ENCODE results near the gene WNK2. TPM values are rescaled to one million over a fixed set of nuclear protein-coding genes. Genes with fewer than 3 reads are reported as not detected.
"Not testable (repeated sequence)": the region's sequence is repeated elsewhere in the genome, so short reads cannot be mapped to it uniquely, and the experiment has no call there.

The WNK2 gene
- 37.2 TPM for total RNA-seq

- DNase-seq (ENCODE audit: low spot score): no peak
These were observed at the start of gene WNK2 for GRCh38 chr9:93183663-93184431. Gene WNK2, plus strand, starts transcription at chr9:93184139. Its CDS starts 791 bp downstream, at chr9:93184930.

- no peak for DNase-seq (ENCODE audit: low spot score)
These were observed 49.0 kb upstream of the WNK2 start for GRCh38 chr9:93134740-93135444.

GRCh38 chr9:93136011-93136440 lies 47.9 kb upstream of the WNK2 start:
- DNase-seq (ENCODE audit: low spot score): no peak

DNA sequence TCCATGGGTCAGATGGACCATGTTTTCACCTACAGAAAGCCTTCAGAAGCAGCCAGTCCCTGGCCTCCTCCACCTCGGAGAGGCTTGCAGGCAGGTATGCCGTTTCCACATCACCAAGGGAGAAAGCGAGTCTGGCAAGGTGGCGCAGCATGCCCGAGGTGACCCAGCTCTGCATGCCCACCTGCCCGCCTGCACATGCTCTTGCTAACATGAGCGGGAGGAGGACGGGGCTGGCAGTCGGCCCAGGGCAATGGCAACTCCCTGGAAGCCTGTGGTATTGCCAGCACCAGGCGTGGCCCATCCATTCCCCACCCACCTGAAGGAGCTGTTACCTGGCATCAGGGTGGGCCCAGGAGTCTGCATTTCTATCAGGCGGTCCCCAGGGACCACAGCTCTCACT lies 46.6 kb upstream of the WNK2 start:
- no peak for DNase-seq (ENCODE audit: low spot score)

DNA sequence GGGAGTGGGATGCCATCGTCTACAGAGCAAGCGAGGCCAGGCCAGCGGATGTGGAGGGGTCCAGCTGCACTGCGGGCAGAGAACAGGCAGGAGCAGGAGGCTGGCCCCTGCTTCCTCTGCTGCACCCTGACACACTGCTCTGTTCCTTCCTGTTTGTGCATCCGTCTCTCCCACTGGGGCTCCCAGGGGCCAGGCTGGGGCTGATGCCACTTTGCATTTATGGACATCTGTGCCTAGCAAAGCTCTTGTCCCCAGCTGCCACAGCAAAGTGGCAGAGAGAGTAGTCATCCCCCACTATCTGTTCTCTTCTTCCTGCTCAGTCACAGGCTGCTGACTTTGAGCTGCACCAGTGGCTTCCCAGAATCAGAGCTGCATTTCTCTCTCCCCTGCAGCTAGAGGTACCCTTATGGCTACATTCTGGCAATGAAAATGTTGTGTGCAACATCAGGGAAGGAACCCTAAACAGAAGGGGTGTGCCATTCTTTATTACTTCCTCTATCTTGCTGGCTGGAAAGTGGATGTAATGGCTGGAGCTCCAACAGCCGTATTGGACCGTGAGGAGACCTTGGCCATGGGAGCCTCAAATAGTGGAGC lies 45.7 kb upstream of the WNK2 start:
- DNase-seq (ENCODE audit: low spot score): no peak

DNA sequence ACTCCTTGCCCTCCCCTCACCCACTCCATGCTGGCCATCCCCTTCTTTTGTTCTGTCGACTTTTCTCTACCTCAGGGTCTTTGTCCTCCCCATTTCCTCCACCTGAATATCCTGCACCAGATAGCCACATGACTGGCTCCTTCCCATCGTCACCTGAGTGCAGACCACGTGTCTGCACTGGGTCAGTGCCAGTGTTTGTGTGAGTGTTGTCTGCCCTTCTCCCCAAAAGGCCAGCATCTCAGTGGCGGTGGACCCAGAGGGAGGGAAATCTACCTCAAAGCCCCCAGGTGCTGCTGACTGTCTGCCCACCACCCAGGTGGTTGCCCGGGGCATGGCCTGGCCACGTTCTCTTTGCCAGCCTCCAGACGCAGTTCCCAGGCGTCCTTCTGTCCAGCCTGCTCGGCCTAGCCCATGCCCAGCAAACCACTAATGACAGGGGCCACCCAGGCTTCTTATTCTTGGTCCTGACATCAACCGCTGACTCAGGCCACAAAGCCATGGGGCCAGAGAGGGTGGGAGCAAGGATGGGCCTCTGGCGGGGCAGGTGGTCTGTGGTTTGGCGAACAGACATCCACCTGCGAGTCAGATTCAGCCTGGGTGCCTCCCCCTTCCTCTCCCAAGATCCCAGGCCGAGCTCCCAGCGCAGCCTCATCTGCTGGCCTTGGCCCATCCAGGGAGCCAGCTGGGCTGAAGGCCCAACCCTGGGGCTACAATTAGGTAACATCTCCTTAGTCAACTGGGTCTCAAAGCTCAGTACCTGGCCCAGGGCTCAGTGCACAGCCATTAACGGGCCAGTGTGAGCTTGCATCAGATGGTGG lies 44.4 kb upstream of the WNK2 start:
- DNase-seq (ENCODE audit: low spot score): no peak

GRCh38 chr9:93141771-93142483 lies 42.0 kb upstream of the WNK2 start:
- no peak for DNase-seq (ENCODE audit: low spot score)

DNA sequence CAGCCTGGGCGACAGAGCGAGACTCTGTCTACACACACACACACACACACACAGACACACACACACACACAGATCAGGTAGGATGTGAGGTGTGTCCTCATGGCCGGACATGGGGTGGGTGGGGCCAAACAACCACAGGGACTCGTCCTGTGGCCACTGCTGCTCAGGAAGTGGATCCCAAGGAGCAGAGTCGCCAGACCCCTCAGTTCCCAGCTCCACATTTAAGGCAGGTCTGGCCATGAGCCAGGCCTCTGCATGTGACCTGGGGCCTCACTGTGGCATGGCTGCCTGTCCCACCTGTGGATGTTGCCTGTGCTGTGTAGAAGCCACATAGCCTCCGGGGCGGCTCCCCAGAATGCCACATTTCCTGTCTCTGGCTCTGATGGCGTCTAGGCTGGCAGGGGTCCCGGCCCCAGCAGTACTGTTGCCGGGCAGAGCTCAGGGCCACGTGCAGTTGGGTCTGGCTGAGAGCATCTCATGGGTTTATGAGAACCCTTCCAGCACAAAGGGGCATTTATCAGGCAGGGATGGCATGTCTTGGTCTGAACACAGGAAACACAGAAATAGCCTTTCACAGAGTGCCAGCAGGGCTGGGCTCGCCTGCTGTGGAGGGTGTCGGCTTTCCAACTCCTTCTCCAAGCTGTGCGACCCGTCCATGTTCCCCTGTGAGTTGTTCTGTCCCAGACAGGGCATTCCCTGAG lies 40.0 kb upstream of the WNK2 start:
- DNase-seq (ENCODE audit: low spot score): no peak

DNA sequence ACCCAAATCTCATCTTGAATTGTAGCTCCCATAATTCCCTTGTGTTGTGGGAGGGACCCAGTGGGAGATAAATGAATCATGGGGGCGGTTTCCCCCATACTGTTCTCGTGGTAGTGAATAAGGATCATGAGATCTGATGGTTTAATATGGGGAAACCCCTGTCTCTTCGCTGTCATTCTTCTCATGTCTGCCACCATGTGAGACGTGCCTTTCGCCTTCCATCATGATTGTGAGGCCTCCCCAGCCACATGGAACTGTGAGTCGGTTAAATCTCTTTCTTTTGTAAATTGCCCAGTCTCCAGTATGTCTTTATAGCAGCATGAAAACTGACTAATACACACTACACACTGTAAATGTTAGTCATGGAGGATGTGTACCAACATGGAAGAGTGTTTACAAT lies 37.2 kb upstream of the WNK2 start:
- not testable (repeated sequence) for DNase-seq (ENCODE audit: low spot score)

- DNase-seq (ENCODE audit: low spot score): no peak
These were observed 36.3 kb upstream of the WNK2 start for GRCh38 chr9:93147632-93148031.

DNA sequence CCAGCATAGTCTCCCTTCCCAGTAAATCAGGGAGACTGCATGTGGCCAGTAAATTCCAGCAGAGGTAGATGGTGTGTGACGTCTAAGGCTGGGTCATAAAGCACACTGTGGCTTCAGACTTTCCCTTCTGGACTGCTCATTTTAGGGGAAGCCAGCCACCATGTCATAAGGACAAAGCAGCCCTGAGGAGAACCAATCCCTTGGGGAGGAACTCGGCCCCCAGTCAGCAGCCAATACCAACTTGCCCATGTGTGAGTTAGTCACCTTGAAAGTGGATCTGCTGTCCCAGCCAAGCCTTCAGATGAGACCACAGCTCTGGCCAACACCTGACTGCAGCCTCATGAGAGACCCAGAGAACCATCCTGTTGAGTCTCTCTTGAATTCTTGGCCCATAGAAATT lies 35.2 kb upstream of the WNK2 start:
- no peak for DNase-seq (ENCODE audit: low spot score)

- no peak for DNase-seq (ENCODE audit: low spot score)
These were observed 34.6 kb upstream of the WNK2 start for GRCh38 chr9:93149361-93149760.

DNA sequence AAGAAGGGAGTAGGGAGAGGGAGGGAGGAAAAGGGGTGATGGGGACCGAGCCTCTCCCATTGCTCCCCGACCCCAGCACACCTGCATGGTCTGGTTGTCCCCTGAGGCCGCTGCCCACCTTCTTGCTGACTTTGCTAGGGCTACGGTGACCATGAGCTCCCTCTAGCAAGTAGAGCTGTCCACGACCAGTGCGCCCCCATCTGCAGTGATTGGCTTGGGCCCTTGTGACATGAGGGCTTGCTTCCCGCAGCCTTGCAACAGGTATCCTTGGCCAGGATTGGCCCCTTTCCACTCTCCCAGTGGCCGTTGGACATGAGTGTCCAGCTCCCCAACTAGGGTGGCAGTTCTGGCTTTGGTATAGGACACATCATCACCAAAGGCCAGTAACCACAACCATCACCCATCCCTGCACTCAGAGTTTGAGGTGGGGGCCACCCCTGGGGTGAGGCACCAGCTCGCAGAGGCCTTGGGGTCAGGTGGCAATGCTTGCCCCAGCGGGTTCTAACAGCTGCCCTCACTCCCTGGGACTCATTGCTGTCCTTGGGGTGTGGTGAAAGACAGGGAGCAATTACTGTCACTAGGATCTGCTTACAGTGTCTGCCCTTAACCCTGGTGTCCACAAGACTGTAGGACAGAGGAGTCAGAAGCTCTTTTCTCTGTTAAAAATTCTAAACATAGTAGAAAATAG lies 32.7 kb upstream of the WNK2 start:
- DNase-seq (ENCODE audit: low spot score): no peak

GRCh38 chr9:93154293-93154903 lies 29.5 kb upstream of the WNK2 start:
- DNase-seq (ENCODE audit: low spot score): no peak

DNA sequence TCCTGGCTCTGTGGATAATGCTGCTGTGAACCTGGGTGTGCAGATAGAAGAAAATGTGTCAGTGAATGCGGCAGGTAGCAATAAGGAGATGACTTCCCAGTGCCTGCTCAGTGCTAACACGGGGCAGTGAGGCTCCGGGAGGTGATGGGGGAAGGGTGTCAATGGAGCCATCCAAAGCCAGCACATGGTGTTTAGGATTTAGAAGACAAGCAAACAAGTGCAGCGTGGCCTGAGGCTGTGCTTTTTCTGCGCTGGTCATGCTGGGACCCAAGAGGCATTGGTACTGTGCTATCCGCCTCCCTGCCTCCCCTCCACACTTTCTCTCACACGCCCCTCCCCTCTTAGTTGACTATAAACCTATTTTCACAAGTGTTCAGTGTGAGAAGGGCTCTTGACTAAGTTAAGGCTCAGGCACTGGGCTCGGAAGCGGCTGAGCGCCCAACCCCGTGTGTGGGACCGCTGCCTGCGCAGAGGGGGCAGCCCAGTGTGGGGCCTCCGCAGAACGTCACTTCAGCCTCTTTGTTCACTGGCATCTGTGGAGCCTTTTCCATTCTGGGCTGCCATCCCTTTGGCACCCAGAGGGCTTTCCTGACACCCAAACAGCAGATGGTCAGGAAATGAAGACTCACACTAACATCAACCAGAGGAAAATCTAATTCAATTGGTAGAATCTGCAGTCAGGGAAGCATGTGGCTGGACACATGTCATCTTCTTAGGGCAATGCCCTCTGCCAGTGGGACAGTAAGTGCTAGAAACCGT lies 28.0 kb upstream of the WNK2 start:
- no peak for DNase-seq (ENCODE audit: low spot score)

GRCh38 chr9:93156475-93157008 lies 27.4 kb upstream of the WNK2 start:
- no peak for DNase-seq (ENCODE audit: low spot score)

DNA sequence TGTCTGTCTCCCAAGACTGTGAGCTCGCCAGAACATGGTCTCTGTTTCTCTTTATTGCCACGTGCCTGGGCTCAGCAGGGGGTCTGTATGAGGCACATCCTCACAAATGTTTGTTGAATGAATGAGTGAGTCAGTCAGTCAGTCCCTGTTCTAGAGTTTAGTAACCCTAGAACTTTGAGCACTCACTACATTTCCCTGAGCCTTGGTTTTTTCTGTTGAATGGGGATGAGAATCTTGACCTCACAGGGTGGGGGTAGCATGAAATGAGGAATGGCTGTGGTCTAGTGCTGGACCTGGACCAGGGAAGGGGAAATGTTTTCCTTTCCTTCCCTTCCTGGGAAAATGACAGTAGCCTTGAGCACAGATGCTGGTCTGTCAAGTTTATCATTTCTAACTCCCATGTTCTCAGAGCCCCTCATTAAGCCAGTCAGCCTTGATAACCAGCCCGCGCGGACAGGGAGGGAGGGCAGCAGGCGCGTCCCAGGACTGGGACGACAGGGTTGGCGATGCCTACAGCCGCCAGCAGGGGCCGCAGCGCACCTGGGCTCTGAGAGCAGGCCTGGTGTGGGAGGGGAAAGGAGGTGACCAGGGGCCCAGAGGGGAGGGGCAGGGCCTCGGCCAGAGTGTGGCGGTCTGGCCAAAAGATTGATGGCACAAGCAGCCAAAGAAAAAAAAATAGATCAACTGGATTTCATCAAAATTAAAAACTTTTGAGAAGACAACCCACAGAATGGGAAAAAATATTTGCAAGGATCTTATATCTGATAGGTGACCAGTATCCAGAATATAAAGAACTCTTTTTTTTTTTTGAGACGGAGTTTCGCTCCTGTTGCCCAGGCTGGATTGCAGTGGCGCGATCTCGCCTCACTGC lies 24.1 kb upstream of the WNK2 start:
- peak; percentile 80 for DNase-seq (ENCODE audit: low spot score)
